ENCODE results near the gene ZNRD2.
"Not testable (repeated sequence)": the region's sequence is repeated elsewhere in the genome, so short reads cannot be mapped to it uniquely, and the experiment has no call there.

The ZNRD2 gene

DNA sequence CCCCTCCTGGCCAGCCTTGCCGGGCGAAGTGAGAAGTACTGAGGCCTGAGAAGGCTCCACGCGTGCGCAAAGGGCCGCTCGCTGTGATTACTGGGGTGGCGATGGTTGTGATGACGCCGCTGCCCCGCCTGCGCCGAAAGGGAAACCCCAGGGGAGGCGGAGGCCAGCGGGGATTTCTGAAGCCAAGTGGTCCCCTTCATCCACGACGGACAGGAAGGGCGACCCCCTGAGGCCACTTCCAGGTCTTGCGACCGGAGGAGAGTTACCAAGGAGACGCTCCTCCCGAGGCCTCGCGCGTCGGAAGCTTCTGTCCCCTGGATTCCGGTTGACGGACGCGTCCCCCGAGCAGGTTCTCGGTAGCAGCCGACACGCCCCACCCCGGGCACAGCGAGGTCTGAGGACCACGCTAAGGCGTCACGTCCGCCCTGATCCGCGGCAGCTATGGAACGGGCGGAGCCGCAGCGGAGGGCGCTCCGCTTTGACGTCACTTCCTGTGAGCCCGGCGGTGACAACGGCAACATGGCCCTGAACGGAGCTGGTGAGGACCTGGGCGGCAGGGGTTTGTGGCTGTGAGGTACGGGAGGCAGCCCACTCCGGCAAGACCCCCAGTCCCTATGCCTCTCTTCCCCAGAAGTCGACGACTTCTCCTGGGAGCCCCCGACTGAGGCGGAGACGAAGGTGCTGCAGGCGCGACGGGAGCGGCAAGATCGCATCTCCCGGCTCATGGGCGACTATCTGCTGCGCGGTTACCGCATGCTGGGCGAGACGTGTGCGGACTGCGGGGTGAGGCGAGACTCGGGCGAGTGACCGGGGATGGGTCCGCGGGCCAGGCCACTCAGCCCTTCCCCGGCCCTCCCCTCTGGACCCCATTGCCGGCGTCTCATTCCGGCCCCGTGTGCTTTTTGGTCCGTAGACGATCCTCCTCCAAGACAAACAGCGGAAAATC is at the start of gene ZNRD2:
TSS of gene ZNRD2 (plus strand) at position 505 of the 946 bp plus-strand sequence. CDS start at position 520, 15 bp downstream.
- DNase-seq, result peak; percentile 99

- DNase-seq, result not testable (repeated sequence)
Observed at GRCh38 chr11:65521777-65522521, 48.3 kb upstream of the ZNRD2 start.

- DNase-seq, result peak; percentile 51
Observed at GRCh38 chr11:65522718-65523630, 47.3 kb upstream of the ZNRD2 start.

- not testable (repeated sequence) for DNase-seq
Observed at GRCh38 chr11:65523631-65523968, 46.7 kb upstream of the ZNRD2 start.

GRCh38 chr11:65524014-65524740 is 46.1 kb upstream of the ZNRD2 start:
- DNase-seq, result peak; percentile 36

GRCh38 chr11:65524741-65525545 is 45.3 kb upstream of the ZNRD2 start, which contains the start of gene SCYL1:
Gene SCYL1 (plus strand): TSS chr11:65525083. CDS start chr11:65525154, 71 bp downstream.
- peak; percentile 87 for DNase-seq

- no peak for DNase-seq
Observed at GRCh38 chr11:65525546-65526480, 44.5 kb upstream of the ZNRD2 start.

DNA sequence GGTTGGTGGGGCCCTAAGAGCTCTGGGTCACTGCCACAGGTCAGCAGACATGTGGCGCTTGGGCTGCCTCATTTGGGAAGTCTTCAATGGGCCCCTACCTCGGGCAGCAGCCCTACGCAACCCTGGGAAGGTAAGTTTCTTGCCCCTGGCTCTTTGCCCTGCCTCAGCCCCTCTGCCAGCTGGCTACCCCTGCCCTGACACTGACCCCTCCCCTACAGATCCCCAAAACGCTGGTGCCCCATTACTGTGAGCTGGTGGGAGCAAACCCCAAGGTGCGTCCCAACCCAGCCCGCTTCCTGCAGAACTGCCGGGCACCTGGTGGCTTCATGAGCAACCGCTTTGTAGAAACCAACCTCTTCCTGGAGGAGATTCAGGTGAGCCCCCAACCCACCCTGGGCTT is 43.5 kb upstream of the ZNRD2 start:
- no peak for DNase-seq

DNA sequence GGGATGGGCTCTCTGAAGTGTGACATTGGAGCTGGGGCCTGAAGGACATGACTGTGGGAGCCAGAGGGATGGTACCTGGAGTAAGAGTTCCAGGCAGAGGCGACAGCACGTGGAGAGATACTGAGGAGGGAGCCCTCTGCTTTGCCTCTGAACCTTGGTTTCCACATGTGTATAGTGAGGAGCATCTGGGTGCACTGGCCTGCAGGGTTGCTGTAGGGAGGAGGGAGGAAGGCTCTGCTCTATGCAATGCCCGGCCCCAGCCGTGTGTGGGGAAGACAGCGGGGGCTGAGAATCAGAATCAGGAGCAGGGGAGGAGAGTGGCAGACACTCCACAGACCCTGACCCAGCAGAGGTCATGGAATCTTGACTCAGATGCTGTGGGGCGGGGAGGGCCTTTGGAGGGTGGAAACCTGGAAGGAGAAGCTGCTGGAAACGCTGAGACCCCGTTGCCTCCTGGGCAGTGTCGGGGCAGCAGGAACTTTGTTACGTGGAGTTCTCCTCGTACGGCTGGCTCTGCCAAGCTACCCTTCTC is 41.4 kb upstream of the ZNRD2 start:
- DNase-seq, result no peak

DNA sequence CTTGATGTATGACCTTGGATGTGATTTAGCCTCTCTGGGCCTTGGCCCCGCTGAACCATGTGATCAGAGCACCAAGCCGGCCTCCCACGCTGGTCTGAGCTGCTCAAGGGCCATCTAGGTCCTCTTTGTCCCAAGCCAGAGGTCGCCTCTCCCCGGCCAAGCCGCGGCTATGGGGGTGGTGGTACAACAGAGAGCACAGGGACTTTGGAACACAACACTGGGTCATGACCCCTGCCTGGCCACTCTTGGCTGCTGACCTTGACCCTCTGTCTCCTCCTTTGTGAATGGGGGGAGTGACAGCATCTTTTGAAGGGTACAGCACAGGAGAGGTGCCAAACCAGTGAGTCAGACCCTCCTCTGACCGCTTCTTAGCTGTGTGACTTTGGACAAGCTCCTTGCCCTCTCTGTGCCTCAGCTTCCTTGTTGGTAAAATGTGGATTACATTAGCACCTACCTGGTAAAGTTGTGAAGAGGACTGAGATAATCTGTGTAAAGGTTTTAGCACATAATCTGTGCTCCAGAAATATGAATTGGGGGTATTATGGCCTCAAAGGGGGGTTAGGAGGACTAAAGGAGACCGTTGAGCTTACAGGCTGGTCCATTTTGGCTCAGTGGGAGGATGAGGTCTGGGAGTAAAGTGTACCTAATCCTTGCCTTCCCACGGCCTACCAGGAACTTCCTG is 40.7 kb upstream of the ZNRD2 start:
- no peak for DNase-seq

GRCh38 chr11:65530157-65530496 is 40.1 kb upstream of the ZNRD2 start:
- no peak for DNase-seq

- no peak for DNase-seq
Observed at GRCh38 chr11:65532388-65533064, 37.8 kb upstream of the ZNRD2 start.

DNA sequence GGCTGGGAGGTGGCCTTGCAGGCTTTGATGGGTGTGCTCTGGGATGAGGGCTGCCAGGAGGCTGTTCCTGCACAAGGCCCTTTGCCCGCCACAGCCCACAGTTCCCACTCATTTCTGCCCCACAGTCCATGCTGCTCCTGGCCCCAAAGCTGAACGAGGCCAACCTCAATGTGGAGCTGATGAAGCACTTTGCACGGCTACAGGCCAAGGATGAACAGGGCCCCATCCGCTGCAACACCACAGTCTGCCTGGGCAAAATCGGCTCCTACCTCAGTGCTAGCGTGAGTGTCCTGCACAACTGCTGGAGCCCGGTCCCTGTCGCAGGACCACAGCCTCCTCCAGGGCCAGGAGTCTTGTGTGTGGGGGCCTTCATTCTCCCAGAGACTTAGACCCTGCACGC is 35.2 kb upstream of the ZNRD2 start:
- DNase-seq, result no peak

DNA sequence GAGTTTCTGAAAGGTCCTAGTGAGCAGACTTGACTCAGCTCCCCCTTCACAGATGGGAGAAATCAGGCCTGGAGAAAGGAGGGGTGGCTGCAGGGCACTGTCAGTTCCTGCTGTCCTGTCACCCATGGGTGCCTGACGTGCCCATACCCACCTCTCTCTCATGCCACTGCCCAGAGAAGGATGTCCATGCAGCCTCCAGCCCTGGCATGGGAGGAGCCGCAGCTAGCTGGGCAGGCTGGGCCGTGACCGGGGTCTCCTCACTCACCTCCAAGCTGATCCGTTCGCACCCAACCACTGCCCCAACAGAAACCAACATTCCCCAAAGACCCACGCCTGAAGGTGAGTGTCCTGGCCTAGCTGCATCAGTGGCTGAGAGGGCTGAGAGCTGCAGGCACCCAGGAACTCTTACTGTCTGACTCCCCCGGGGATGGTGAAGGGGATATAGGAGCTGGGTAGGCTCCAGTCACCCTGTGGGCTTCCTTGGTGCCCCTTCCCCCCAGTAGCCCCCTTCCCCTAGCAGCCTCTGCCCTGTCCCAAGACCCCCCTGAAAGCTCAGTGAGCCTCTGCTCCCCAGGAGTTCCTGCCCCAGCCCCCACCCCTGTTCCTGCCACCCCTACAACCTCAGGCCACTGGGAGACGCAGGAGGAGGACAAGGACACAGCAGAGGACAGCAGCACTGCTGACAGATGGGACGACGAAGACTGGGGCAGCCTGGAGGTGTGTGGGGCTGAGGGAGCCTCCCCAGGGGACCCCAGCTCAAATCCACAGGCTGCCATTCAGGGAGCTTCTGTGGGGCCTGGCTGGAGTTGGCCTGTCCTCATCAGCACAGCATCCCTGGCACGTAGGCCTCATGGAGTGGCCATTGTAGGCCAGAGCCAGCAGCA is 33.6 kb upstream of the ZNRD2 start:
- DNase-seq, result no peak

DNA sequence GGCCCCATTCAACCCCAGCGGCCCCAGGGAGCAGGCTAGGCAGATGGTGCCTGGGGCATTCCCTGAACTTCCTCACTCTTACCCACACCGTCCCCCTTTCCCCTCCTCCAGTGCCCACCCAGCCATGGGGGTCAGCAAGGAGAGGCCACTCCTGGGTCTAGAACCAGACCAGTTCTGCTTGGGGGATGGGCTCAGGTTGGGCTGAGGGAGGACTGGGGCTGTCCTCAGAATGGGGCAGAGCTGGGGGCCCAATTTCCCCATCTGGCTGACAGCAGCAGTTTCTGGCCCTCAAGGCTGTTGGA is 33.0 kb upstream of the ZNRD2 start:
- DNase-seq, result no peak

DNA sequence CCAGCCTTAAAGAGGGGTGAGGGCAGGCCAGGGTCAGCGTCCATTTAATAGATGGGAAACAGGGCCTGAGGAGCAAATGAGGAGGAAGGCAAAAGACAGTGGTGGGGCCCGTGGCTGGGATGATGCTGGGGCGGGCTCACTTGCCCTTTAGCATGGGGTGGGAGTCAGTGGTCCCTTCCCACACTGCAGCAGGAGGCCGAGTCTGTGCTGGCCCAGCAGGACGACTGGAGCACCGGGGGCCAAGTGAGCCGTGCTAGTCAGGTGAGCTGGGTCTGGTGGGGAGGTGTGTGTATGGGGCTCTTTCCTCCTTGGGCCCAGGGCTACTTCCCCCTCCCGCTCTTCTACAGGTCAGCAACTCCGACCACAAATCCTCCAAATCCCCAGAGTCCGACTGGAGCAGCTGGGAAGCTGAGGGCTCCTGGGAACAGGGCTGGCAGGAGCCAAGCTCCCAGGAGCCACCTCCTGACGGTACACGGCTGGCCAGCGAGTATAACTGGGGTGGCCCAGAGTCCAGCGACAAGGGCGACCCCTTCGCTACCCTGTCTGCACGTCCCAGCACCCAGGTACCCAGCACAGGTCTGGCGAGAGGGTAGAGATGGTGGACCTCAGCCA is 32.6 kb upstream of the ZNRD2 start:
- no peak for DNase-seq

- no peak for DNase-seq
Observed at GRCh38 chr11:65538232-65538914, 31.9 kb upstream of the ZNRD2 start.

Data from stimulated activated CD8-positive, alpha-beta memory T cell treated with anti-CD3 and anti-CD28 coated beads, Interleukin-4, amount 100 ng/mL, for 48 hours (primary cell).